ENCODE results near the gene CHERP.

CHERP gene

GRCh38 chr19:16584248-16585093 lies 42.2 kb upstream of the CHERP start:
- peaks cover 15% of the 10 kb centered on the region for H3K36me3 ChIP-seq (ENCODE audit: control insufficient read depth, insufficient read depth, low read length)
- no peaks in the 10 kb centered on the region for H3K27me3 ChIP-seq (replicated peaks; ENCODE audit: control insufficient read depth, insufficient read depth, low read length)
- TF ChIP-seq, protein P1, sequence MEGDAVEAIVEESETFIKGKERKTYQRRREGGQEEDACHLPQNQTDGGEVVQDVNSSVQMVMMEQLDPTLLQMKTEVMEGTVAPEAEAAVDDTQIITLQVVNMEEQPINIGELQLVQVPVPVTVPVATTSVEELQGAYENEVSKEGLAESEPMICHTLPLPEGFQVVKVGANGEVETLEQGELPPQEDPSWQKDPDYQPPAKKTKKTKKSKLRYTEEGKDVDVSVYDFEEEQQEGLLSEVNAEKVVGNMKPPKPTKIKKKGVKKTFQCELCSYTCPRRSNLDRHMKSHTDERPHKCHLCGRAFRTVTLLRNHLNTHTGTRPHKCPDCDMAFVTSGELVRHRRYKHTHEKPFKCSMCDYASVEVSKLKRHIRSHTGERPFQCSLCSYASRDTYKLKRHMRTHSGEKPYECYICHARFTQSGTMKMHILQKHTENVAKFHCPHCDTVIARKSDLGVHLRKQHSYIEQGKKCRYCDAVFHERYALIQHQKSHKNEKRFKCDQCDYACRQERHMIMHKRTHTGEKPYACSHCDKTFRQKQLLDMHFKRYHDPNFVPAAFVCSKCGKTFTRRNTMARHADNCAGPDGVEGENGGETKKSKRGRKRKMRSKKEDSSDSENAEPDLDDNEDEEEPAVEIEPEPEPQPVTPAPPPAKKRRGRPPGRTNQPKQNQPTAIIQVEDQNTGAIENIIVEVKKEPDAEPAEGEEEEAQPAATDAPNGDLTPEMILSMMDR (IDR thresholded peaks at IDR 0.05; ENCODE audit: insufficient read depth, low read length, poor library complexity, severe bottlenecking): no peak
- H3K4me3 ChIP-seq (replicated peaks; ENCODE audit: low read depth, low read length): peak overlapping the region; percentile 83
- peak; percentile 89 for DNase-seq (ENCODE audit: extremely low read depth, insufficient read length)

GRCh38 chr19:16582486-16583261 lies 40.4 kb upstream of the CHERP start:
- H3K27me3 ChIP-seq (replicated peaks; ENCODE audit: control insufficient read depth, insufficient read depth, low read length): no peaks in the 10 kb centered on the region
- H3K4me3 ChIP-seq (replicated peaks; ENCODE audit: low read depth, low read length): no peak overlapping the region
- DNase-seq (ENCODE audit: extremely low read depth, insufficient read length): no peak
- TF ChIP-seq, protein P1 (IDR thresholded peaks at IDR 0.05; ENCODE audit: insufficient read depth, low read length, poor library complexity, severe bottlenecking): no peak
- H3K36me3 ChIP-seq (ENCODE audit: control insufficient read depth, insufficient read depth, low read length): peaks cover 25% of the 10 kb centered on the region

GRCh38 chr19:16581971-16582343 lies 39.7 kb upstream of the CHERP start:
- TF ChIP-seq, protein P1 (IDR thresholded peaks at IDR 0.05; ENCODE audit: insufficient read depth, low read length, poor library complexity, severe bottlenecking): no peak
- Histone ChIP-seq H3K27me3 (replicated peaks; ENCODE audit: control insufficient read depth, insufficient read depth, low read length) (no peaks in the 10 kb centered on the region), H3K4me3 (replicated peaks; ENCODE audit: low read depth, low read length) (no peak overlapping the region), H3K36me3 (ENCODE audit: control insufficient read depth, insufficient read depth, low read length) (peaks cover 26% of the 10 kb centered on the region)
- DNase-seq (ENCODE audit: extremely low read depth, insufficient read length): no peak

- TF ChIP-seq, protein P1 (IDR thresholded peaks at IDR 0.05; ENCODE audit: insufficient read depth, low read length, poor library complexity, severe bottlenecking): no peak
- peaks cover 29% of the 10 kb centered on the region for H3K36me3 ChIP-seq (ENCODE audit: control insufficient read depth, insufficient read depth, low read length)
These were observed 39.1 kb upstream of the CHERP start for GRCh38 chr19:16581145-16581970.

DNA sequence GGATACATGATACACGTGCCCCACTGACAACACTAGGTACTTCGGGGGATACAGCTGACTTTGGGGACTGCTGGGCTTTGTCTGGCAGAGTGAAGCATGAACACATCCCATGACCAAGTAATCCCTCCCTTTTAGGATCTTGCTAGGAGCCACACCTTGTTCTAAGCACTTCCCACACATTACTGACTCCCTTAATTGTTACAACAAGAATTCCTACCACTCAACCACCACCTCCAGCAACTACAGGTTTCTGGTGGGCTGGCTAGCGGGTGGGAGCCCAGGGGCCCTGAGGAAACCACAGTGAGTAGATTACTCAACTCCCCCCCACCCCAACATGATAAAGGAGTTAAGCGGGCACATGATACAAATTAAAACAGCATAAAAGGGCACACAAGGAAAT lies 37.1 kb upstream of the CHERP start:
- TF ChIP-seq, protein P1 (IDR thresholded peaks at IDR 0.05; ENCODE audit: insufficient read depth, low read length, poor library complexity, severe bottlenecking): no peak
- no peaks in the 10 kb centered on the region for H3K27me3 ChIP-seq (replicated peaks; ENCODE audit: control insufficient read depth, insufficient read depth, low read length)
- no peak for DNase-seq (ENCODE audit: extremely low read depth, insufficient read length)
- no peak overlapping the region for H3K4me3 ChIP-seq (replicated peaks; ENCODE audit: low read depth, low read length)
- H3K36me3 ChIP-seq (ENCODE audit: control insufficient read depth, insufficient read depth, low read length): peaks cover 40% of the 10 kb centered on the region

More at GRCh38 chr19:16581145-16581970, 39.1 kb upstream of the CHERP start:
- DNase-seq (ENCODE audit: extremely low read depth, insufficient read length): no peak
- Histone ChIP-seq H3K4me3 (replicated peaks; ENCODE audit: low read depth, low read length) (no peak overlapping the region), H3K27me3 (replicated peaks; ENCODE audit: control insufficient read depth, insufficient read depth, low read length) (no peaks in the 10 kb centered on the region)
